ENCODE data around the gene STIM1.
"Not testable (repeated sequence)": the region's sequence is repeated elsewhere in the genome, so short reads cannot be mapped to it uniquely, and the experiment has no call there.

The STIM1 gene

DNA sequence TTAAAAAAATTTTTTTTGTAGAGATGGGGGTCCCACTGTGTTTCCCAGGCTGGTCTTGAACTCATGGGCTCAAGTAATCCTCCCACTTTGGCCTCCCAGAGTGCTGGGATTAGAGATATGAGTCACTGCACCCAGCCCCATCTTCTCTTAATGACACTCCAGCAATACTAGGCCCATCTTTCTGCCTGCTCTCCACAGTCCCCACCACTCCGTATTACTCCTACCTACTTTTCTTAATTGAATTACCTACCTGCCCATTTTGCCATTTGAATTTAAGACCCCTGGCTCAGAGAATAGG lies 2.0 kb upstream of the STIM1 start:
- no peak for FAIRE-seq
- DNase-seq (ENCODE audit: insufficient read length, low spot score) = no peak

GRCh38 chr11:3853899-3854659 lies 1.4 kb upstream of the STIM1 start:
- DNase-seq (ENCODE audit: insufficient read length, low spot score) (no peak), FAIRE-seq (peak; percentile 98)

DNA sequence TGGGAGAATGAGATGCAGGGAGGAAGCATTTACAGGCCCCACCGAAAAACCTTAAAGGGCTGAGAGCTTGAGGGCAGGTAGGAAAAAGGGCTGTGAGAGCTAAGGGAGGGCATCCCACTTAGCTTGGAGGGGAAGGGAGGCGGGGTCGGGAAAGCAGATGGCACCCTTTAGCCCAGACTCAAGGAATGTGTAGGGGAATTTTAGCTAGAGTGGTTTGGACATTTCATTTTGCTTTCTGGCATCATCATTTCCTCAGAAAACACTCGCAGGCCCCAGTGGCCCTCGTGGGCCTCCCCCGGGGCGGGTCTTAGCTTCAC lies 846 bp upstream of the STIM1 start:
- no peak for FAIRE-seq

DNA sequence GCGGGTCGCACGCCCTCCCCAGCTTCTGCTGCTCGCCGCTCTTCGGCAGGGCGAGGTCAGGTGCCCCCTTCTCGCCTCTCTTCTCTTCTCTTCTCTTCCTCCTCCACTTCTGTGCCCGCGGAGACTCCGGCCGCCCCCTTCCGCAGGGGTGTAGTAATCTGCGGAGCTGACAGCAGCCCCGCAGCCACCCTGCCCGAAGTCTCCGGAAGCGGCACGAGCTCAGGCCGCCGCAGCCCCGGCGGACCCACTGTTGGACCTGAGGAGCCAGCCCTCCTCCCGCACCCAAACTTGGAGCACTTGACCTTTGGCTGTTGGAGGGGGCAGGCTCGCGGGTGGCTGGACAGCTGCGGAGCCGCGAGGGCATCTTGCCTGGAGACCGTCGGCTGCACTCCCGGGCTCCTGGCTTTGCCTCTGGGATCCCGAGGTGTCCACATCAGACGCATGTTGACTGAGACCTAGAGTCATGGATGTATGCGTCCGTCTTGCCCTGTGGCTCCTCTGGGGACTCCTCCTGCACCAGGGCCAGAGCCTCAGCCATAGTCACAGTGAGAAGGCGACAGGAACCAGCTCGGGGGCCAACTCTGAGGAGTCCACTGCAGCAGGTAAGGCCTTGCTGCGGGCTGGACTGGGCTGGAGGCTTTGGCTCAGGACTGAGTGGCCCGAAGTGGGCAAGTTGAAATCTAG lies 486 bp downstream of the STIM1 start:
- FAIRE-seq (no peak), DNase-seq (ENCODE audit: insufficient read length, low spot score) (no peak)

More for the DNA sequence above, 846 bp upstream of the STIM1 start:
- DNase-seq (ENCODE audit: insufficient read length, low spot score) = no peak

GRCh38 chr11:3856856-3857553 lies 1.5 kb downstream of the STIM1 start:
- DNase-seq (ENCODE audit: insufficient read length, low spot score) (no peak), FAIRE-seq (no peak)

DNA sequence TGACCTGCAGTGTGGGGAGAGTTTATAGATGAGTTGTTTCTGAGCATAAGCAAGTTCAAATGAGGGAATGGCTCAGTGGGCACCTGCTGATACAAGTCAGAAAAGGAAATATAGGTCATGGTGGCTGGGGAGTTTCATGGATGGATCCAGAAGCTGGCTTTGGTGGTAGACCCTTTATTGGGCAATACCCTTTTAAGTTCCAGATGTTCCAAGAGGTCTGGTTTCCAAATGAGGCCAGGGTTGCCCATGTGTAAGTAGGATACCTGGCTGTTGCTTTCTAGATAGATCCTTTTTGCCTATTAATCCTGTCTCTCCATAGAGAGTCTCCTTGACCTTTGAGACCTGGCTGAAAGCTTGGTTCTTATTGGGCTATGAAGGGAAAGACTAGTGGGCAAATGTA lies 2.2 kb downstream of the STIM1 start:
- FAIRE-seq (peak; percentile 75), DNase-seq (ENCODE audit: insufficient read length, low spot score) (no peak)

- FAIRE-seq = peak; percentile 95
Measured at GRCh38 chr11:3859373-3859881, 4.0 kb downstream of the STIM1 start.

DNA sequence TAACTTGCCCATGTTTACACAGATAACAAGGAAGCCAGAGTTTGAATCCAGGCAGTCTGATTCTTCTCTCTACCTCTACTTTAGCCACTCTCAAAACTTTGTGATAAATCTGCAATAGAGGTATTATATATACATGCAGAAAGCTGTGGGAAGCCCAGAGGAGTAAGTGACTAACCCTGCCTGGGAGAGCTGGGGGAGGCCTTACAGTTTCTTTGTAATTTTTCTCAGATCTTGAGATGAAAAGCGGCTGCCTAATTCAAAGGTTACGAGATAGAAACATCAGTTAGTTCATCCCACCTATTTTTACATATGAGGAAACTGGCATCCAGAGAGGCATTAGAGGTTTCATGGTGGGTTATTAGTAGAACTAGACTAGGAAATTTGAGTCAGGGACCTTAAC lies 4.9 kb downstream of the STIM1 start:
- DNase-seq (ENCODE audit: insufficient read length, low spot score) = no peak
- FAIRE-seq = no peak

More at GRCh38 chr11:3859373-3859881, 4.0 kb downstream of the STIM1 start:
- DNase-seq (ENCODE audit: insufficient read length, low spot score) = no peak

- peak; percentile 78 for FAIRE-seq
- DNase-seq (ENCODE audit: insufficient read length, low spot score) = not testable (repeated sequence)
Measured at GRCh38 chr11:3860898-3861393, 5.5 kb downstream of the STIM1 start.

DNA sequence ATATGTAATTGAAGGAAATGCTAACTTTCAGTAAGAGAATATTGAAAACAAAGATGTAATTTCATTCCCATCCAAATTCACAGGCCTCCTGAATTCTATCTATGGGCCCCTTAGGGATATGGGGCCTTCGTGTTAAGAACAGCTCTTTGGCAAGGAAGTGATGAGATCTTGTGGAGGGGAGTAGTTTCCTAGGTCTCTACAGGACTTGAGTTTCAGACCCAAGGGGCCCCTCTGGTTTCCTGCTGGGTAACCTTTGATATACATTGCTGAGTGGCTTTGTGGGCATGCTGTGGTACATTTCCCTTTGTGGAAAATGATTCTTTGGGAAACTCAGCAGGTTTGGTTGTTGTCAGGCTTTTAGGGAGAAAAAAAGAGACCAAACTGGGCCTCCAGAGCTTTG lies 6.2 kb downstream of the STIM1 start:
- FAIRE-seq (peak; percentile 8), DNase-seq (ENCODE audit: insufficient read length, low spot score) (no peak)

DNA sequence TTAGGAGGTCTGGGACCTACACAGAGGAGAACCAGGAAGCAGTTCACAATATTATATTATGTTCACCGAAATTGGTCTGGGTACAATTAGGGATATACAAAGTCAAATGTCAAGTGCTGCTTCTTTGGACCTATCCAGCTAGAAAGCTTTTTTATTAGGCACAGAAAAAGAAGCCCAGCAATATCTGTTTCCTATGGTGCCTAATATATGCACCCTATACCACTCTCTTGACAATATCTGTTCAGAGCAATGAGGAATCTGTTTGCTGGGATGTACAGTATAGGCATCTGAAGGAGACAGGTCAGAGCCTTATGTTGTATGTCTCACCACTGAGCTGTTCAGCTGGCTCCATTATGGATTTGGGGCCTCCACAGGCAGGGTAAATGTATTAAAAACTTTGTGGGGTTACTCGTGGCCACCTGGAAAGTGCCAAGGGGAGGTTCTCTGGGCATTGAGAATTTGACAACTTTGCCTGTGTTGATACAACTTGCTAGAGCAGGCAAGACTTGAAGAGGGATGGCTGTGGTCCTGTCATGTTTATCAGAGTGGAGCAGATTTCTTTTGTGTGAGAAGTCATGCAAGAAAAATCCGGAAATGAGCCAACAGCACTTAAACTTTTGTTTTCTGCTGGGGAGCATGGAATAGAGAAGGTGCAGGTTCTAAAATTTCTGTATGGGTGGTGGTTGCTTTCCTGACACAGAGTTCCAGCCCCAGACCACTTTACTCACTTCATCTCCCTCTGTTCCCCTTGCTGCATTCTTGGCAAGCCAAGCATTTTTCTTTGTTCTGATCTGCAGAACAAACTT lies 10.1 kb downstream of the STIM1 start:
- FAIRE-seq (peak; percentile 83), DNase-seq (ENCODE audit: insufficient read length, low spot score) (no peak)

- FAIRE-seq = peak; percentile 78
- no peak for DNase-seq (ENCODE audit: insufficient read length, low spot score)
Measured at GRCh38 chr11:3866206-3866605, 10.7 kb downstream of the STIM1 start.

GRCh38 chr11:3866836-3867208 lies 11.4 kb downstream of the STIM1 start:
- FAIRE-seq (no peak), DNase-seq (ENCODE audit: insufficient read length, low spot score) (no peak)

- DNase-seq (ENCODE audit: insufficient read length, low spot score) = no peak
- peak; percentile 80 for FAIRE-seq
Measured at GRCh38 chr11:3867209-3868091, 12.0 kb downstream of the STIM1 start.

- FAIRE-seq (no peak), DNase-seq (ENCODE audit: insufficient read length, low spot score) (no peak)
Measured at GRCh38 chr11:3873712-3874349, 18.4 kb downstream of the STIM1 start.

DNA sequence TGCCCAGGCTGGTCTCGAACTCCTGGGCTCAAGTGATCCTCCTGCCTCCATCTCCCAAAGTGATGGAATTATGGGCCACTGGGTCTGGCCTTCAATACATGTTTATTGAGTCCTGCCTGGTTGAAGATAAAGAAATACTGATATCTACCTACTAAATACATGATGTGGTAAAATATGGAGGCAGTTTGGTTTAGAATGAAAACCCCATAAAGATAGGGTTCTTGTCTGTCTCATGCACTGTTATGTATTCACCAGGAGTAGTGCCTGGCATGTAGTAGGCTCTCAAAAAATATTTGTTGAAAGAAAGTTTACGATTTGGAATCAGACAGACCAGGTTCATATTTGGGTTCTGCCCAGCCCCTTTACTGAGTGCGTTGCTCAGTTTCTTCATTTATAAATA lies 21.1 kb downstream of the STIM1 start:
- no peak for FAIRE-seq
- no peak for DNase-seq (ENCODE audit: insufficient read length, low spot score)

DNA sequence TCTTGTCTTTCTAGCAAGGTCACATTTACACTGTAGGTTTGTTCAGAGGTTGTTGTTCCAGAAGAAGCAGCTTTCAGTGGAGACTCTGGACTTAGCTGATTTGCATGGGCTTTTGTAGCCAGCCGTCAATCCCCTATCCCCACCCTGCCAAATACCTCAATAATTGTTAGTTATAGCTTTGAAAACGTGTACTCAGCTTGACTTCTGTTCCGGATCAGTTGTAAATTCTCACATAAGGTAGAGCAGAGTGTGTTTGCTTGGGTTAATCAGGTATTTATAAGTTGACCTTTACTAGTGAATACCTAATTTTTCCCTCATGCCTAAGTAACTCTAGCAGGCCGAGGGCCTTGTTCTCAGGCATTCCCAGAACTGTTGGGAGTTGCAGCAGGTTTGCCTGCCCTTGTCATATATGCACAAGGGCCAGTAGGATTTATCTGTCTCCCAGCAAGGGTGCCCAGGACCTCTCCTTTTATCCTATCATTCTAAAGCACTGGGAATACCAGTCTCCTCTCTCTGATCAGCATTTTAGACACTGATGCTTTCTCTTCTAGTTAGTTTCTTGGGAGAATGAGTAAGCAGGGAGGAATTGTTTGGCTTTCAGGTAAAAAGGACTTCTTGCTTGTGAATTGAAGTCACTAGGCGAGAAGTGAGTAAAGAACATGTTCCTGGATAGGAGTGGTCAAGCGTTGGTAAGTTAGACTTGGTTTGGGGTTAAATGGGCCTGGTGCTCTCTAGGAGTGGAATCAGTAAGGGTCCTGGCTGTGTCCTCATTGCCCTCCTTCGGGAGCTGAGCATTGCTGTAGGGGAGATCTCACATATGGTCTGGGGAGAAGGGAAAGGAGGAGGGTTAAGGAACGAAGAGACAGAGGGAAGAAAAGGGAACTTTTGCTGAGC lies 22.1 kb downstream of the STIM1 start:
- no peak for DNase-seq (ENCODE audit: insufficient read length, low spot score)
- peak; percentile 72 for FAIRE-seq

DNA sequence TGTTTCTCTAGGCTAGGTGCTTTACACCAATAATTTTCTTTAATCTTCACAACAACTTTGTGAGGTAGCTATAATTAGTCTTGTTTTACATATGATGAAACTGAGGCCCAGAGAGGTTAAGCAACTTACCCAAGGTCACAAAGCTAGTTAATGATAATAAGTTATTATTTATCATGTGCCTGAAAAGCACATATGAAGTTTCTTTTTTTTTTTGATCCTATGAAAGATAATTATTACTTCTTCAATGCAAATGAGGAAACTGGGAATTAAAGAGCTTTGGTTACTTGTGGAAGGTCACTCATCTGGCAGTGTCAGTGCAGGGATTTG lies 22.8 kb downstream of the STIM1 start:
- FAIRE-seq = no peak

More for the DNA sequence above, 22.8 kb downstream of the STIM1 start:
- no peak for DNase-seq (ENCODE audit: insufficient read length, low spot score)

Data from GM19239 (cell line).